Adrenal gland (tissue), 5 donors: ENCODE measurements around the gene TROAP.

Experiments
- POLR2A ChIP-seq, 2 donors: fragments of 450-650 bp; IDR thresholded peaks; one replicate each; pipeline ENCODE4 v1.6.1; 2017; ENCODE audit warnings: antibody characterized with exemption in 2 of 2, mild to moderate bottlenecking in 2 of 2, moderate library complexity in 1 of 2
- TF ChIP-seq, protein P1 (sequence below), 6 experiments: fragments of 450-650 bp in 4 of 6; fragments of 200-600 bp in 2 of 6; sonication (generic) in 1 of 6; IDR thresholded peaks; 1 replicate in 5 of 6; 2 replicates in 1 of 6; pipeline versions ENCODE4 v1.5.1 to v1.8.0; 2016 to 2021; ENCODE audit warnings: antibody characterized with exemption in 6 of 6, mild to moderate bottlenecking in 2 of 6, moderate library complexity in 1 of 6
- donor health status: DM: no; HTN: no; CAD: no.

DNA sequence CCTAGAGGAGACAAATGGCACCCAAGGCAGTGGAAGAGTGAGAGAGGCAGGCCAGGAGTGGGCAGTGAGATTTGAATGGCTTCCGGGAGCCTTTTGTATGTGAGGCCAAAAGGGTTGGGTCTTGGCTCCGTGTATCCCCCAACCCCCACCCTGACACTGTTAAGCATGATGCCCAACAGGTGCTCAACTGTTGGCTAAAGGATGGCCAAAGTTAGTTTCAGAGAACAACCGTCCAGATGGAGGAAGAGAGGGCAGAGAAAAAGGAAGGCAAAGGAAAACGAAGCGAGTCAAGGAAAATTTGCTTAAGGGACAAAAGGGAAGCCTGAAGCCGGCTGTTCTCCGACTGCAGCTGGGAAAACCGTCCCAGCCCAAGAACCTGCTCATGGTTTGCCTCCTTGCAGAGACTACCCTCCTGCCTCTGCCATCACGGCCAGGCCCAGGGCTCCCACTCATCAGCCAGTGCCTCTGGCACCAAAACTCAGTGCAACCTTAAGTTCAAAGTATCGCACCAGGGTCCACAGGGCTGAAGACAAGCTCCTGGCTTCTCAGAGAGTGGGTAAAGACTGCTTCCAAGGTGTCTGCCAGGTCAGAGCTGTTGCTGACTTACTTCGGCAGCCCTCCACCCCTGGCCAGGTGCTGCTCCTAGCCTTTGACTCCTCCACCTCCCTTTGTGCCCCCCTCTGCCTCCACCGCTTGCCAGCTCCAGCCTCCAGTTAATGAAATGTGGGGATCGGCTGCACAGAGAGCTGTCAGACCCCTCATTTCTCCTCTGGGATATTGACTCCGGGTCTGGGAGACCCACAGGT is 18.1 kb downstream of the TROAP start:
- TF ChIP-seq, protein P1, sequence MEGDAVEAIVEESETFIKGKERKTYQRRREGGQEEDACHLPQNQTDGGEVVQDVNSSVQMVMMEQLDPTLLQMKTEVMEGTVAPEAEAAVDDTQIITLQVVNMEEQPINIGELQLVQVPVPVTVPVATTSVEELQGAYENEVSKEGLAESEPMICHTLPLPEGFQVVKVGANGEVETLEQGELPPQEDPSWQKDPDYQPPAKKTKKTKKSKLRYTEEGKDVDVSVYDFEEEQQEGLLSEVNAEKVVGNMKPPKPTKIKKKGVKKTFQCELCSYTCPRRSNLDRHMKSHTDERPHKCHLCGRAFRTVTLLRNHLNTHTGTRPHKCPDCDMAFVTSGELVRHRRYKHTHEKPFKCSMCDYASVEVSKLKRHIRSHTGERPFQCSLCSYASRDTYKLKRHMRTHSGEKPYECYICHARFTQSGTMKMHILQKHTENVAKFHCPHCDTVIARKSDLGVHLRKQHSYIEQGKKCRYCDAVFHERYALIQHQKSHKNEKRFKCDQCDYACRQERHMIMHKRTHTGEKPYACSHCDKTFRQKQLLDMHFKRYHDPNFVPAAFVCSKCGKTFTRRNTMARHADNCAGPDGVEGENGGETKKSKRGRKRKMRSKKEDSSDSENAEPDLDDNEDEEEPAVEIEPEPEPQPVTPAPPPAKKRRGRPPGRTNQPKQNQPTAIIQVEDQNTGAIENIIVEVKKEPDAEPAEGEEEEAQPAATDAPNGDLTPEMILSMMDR (IDR thresholded peaks at IDR 0.05): no peak
- TF ChIP-seq POLR2A (IDR thresholded peaks at IDR 0.05): no peak
